Measurements from ENCODE around the gene NOS2.
"Not testable (repeated sequence)": the region's sequence is repeated elsewhere in the genome, so short reads cannot be mapped to it uniquely, and the experiment has no call there.

Gene NOS2

DNA sequence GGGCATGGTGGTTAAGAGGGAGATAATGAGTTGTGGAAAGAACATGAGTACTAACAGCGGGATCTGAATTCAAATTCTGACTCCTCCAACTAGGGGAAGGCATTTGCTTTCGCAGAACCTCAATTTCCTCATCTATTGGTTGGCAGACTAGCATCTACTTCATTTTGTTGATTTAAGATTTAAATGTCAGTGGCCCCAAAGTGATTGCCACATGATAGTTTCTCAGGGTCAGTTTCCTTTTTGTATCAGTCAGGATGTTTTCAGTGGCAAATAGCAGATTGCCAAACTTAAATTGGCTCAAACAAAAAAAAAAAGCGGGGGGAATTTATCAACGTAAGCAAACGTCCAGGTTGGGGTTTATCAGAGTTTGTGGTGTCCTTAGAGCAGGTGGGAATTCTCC lies 25.1 kb upstream of the NOS2 start:
- TF ChIP-seq, protein P1, sequence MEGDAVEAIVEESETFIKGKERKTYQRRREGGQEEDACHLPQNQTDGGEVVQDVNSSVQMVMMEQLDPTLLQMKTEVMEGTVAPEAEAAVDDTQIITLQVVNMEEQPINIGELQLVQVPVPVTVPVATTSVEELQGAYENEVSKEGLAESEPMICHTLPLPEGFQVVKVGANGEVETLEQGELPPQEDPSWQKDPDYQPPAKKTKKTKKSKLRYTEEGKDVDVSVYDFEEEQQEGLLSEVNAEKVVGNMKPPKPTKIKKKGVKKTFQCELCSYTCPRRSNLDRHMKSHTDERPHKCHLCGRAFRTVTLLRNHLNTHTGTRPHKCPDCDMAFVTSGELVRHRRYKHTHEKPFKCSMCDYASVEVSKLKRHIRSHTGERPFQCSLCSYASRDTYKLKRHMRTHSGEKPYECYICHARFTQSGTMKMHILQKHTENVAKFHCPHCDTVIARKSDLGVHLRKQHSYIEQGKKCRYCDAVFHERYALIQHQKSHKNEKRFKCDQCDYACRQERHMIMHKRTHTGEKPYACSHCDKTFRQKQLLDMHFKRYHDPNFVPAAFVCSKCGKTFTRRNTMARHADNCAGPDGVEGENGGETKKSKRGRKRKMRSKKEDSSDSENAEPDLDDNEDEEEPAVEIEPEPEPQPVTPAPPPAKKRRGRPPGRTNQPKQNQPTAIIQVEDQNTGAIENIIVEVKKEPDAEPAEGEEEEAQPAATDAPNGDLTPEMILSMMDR (IDR thresholded peaks at IDR 0.05; ENCODE audit: extremely low read depth, insufficient read depth, missing control alignments), result no peak
- in situ Hi-C loops (cut with MboI; ENCODE audit: low pct_unique_long_range_greater_than_20kb, low sequenced_read_pairs, unreplicated experiment), result loop anchor here (25.0 kb wide), 1 partner anchor 112 kb away; no protein-coding TSS in a partner anchor
- DNase-seq (ENCODE audit: low spot score), result no peak

DNA sequence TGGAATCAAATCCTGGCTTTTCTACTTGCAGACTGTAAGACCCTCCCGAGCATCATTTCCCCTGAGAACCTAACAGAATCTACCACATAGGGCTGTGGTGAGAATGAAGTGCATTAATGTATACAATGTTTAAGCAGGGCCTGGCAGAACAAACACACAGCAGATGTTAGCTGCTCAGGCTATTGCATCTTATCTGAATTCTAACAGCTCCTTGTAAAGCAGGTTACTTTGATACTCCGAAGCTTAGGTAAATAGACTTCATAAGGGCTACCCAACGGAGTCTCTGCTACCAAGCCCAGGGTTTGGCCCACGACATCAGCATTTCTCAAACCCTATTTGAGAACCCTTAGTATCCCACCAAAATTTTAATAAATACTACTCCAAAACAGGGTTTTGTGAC lies 24.4 kb upstream of the NOS2 start:
- in situ Hi-C loops (cut with MboI; ENCODE audit: low pct_unique_long_range_greater_than_20kb, low sequenced_read_pairs, unreplicated experiment), result loop anchor here (25.0 kb wide), 2 partner anchors 113 to 438 kb away; no protein-coding TSS in a partner anchor
- TF ChIP-seq, protein P1 (IDR thresholded peaks at IDR 0.05; ENCODE audit: extremely low read depth, insufficient read depth, missing control alignments), result no peak
- DNase-seq (ENCODE audit: low spot score), result no peak

DNA sequence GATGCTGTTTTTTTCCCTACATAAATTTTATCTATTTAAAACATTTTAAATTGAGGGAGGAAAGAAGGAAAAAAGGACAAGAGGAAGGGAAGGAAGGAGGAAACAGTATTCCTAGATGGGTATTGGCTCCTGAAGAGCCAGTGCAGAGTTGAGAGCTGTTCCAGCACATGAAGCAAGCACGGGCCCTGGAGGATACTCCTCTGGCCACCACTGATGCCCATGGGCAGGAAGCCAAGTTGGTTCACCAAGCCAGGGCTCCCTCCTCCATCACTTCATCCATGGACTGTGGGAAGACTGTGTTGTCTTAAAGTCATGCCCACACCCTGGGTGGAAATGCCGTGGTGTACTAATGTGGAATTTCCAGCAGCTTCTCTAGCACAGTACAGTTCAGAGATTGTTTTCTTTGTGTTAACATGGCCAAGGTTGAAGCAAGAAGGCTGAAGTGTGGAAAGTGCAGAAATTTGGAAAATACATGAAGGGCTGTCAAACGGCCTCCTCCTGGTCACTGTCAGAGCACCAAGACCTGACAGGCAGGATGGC lies 23.9 kb upstream of the NOS2 start:
- in situ Hi-C loops (cut with MboI; ENCODE audit: low pct_unique_long_range_greater_than_20kb, low sequenced_read_pairs, unreplicated experiment), result loop anchor here (25.0 kb wide), 1 partner anchor 438 kb away; no protein-coding TSS in a partner anchor
- DNase-seq (ENCODE audit: low spot score), result no peak
- TF ChIP-seq, protein P1 (IDR thresholded peaks at IDR 0.05; ENCODE audit: extremely low read depth, insufficient read depth, missing control alignments), result no peak

DNA sequence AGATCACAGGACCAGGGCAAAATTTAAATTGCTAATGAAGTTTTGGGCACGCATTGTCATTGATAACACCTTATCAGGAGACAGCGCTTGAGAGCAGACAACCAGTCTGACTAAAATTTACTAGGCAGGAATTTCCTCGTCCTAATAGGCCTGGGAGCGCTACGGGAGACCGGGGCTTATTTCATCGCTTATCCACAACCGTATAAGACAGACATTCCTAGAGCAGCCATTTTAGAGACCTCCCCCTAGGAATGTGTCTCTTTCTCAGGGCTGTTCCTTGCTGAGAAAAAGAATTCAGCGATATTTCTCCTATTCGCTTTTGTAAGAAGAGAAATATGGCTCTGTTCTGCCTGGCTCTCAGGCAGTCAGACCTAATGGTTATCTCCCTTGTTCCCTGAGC lies 21.8 kb upstream of the NOS2 start:
- in situ Hi-C loops (cut with MboI; ENCODE audit: low pct_unique_long_range_greater_than_20kb, low sequenced_read_pairs, unreplicated experiment), result loop anchor here (25.0 kb wide), 1 partner anchor 440 kb away; no protein-coding TSS in a partner anchor
- DNase-seq (ENCODE audit: low spot score), result not testable (repeated sequence)

DNA sequence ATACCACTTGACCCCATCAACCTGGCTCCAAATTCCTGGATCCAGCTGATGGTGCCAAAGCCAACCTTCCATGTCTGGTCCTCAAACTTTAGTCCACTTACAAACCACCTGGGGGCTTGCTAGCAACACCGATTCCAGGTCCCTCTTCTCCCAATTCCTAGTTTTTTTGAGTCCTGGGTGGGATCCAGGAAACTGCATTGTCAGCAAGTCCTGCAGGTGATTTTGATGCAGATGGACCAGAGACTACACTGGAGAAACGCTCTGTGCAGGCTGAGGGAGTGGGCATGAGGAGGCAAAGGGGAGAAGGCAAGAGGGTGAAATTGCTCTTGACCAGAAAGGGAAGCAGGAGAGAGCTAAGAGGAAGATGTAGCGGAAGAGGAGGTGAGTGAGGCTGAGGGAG lies 21.0 kb upstream of the NOS2 start:
- in situ Hi-C loops (cut with MboI; ENCODE audit: low pct_unique_long_range_greater_than_20kb, low sequenced_read_pairs, unreplicated experiment), result loop anchor here (25.0 kb wide), 1 partner anchor 441 kb away; no protein-coding TSS in a partner anchor
- no peak for DNase-seq (ENCODE audit: low spot score)
- TF ChIP-seq, protein P1 (IDR thresholded peaks at IDR 0.05; ENCODE audit: extremely low read depth, insufficient read depth, missing control alignments), result no peak

DNA sequence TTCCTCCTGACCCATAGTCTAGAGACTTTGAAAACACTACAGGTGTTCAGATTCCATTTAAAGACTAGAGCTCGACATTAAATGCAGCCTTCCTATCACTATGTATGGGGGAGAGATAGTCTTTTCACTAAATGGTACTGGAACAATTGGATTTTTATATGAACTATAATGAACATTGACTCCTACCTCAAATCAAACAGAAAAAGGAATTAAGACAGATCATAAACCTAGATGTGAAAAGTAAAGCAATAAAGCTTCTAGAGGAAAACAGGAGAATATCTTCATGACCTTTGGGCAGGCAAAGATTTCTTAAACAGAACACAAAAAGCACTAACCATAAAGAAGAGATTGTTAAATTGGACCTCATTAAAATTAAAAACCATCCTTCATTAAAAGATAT lies 18.8 kb upstream of the NOS2 start:
- TF ChIP-seq, protein P1 (IDR thresholded peaks at IDR 0.05; ENCODE audit: extremely low read depth, insufficient read depth, missing control alignments), result no peak
- in situ Hi-C loops (cut with MboI; ENCODE audit: low pct_unique_long_range_greater_than_20kb, low sequenced_read_pairs, unreplicated experiment), result loop anchor here (25.0 kb wide), 1 partner anchor 443 kb away; no protein-coding TSS in a partner anchor
- no peak for DNase-seq (ENCODE audit: low spot score)

DNA sequence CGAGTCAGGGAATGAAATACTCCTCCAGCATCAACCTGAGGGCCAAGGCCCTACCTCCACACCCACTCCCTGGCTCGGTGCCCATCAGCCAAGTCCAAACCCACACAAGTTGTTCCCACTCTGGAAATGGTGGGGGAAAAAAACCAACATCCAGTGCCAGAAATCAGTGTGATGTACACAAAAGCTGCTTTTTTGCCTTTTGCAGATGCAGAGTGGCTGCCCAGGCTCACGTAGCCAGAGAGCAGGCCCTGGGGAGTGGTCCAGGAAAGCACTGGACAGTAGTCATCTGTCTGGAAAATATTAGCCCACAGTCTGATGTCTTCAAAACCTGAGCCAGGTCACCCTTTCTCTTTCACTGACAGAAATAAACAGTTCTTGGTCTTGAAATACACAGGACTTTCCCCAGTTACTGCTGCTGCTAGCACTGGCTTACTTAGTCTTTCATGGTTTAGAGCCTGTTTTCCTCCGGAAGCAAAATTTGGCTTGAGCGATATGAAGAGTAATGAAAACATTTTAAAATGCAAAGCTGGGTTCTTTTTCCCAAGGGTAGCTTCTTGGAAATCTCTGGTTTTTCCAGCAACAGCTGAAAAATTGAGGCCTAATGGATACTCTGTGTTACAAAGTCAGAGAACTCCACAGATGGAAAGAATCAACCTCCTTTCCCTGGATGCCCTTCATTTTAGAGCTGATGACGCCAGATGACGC lies 18.2 kb upstream of the NOS2 start:
- TF ChIP-seq, protein P1 (IDR thresholded peaks at IDR 0.05; ENCODE audit: extremely low read depth, insufficient read depth, missing control alignments), result no peak
- in situ Hi-C loops (cut with MboI; ENCODE audit: low pct_unique_long_range_greater_than_20kb, low sequenced_read_pairs, unreplicated experiment), result loop anchor here (25.0 kb wide), 1 partner anchor 444 kb away; no protein-coding TSS in a partner anchor
- no peak for DNase-seq (ENCODE audit: low spot score)

Measured in GM13977 (cell line).